Trophoblast cell (in vitro differentiated cells and primary cell): ENCODE results near the gene ABCC6.
"Not testable (repeated sequence)": the region's sequence is repeated elsewhere in the genome, so short reads cannot be mapped to it uniquely, and the experiment has no call there.

ENCODE experiments used
- DNase-seq, 2 donors: peaks; one replicate each; pipeline ENCODE4 v3.0.0-alpha.2; 2016
- H2AFZ ChIP-seq: 2 replicates; pipeline ENCODE4 v1.6.1; 2013; ENCODE audit warnings: low read length, moderate library complexity, mild to moderate bottlenecking; ENCODE audit not compliant: insufficient read depth, poor library complexity
- H2AK5ac ChIP-seq: 2 replicates; pipeline ENCODE4 v1.6.1; 2013; ENCODE audit warnings: mild to moderate bottlenecking, low read length
- H2BK120ac ChIP-seq: 2 replicates; pipeline ENCODE4 v1.6.1; 2013; ENCODE audit warnings: low read length, mild to moderate bottlenecking, moderate library complexity; ENCODE audit not compliant: insufficient read depth, poor library complexity
- H2BK12ac ChIP-seq: 2 replicates; pipeline ENCODE4 v1.6.1; 2013; ENCODE audit warnings: mild to moderate bottlenecking, low read length, moderate library complexity
- H2BK5ac ChIP-seq: 2 replicates; pipeline ENCODE4 v1.6.1; 2013; ENCODE audit warnings: low read length, low read depth, moderate library complexity, mild to moderate bottlenecking; ENCODE audit not compliant: poor library complexity
- H3K14ac ChIP-seq: 2 replicates; pipeline ENCODE4 v1.6.1; 2013; ENCODE audit warnings: mild to moderate bottlenecking, low read length
- H3K18ac ChIP-seq: 2 replicates; pipeline ENCODE4 v1.6.1; 2013; ENCODE audit warnings: mild to moderate bottlenecking, low read length
- H3K23ac ChIP-seq: 2 replicates; pipeline ENCODE4 v1.6.1; 2013; ENCODE audit warnings: low read length
- H3K27ac ChIP-seq: 2 replicates; pipeline ENCODE4 v1.5.1; 2013; ENCODE audit warnings: low read depth, mild to moderate bottlenecking, inconsistent platforms, low read length, moderate library complexity
- H3K27me3 ChIP-seq: 2 replicates; pipeline ENCODE4 v1.6.1; 2013; ENCODE audit warnings: inconsistent platforms, mild to moderate bottlenecking, low read length, moderate library complexity; ENCODE audit not compliant: insufficient read depth
- H3K36me3 ChIP-seq, 2 experiments: 1 replicate in 1 of 2; 2 replicates in 1 of 2; pipeline ENCODE4 v1.6.1; 2013; ENCODE audit warnings: low read length in 2 of 2, mild to moderate bottlenecking in 2 of 2, moderate library complexity in 1 of 2; ENCODE audit not compliant: insufficient read depth in 2 of 2, control insufficient read depth in 1 of 2
- H3K4ac ChIP-seq: 2 replicates; pipeline ENCODE4 v1.6.1; 2013; ENCODE audit warnings: low read depth, mild to moderate bottlenecking, low read length, moderate library complexity
- H3K4me1 ChIP-seq, 2 experiments: 1 replicate in 1 of 2; 2 replicates in 1 of 2; pipeline ENCODE4 v1.6.1; 2013; ENCODE audit warnings: low read length in 2 of 2, mild to moderate bottlenecking in 2 of 2, moderate library complexity in 1 of 2; ENCODE audit not compliant: insufficient read depth in 2 of 2, control insufficient read depth in 1 of 2
- H3K4me2 ChIP-seq: 2 replicates; pipeline ENCODE4 v1.6.1; 2013; ENCODE audit warnings: inconsistent platforms, mild to moderate bottlenecking, low read length, moderate library complexity
- H3K4me3 ChIP-seq: 2 replicates; pipeline ENCODE4 v1.5.1; 2013; ENCODE audit warnings: mild to moderate bottlenecking, low read depth, low read length, inconsistent platforms
- H3K79me1 ChIP-seq: one replicate; pipeline ENCODE4 v1.6.1; 2013; ENCODE audit warnings: low read length
- H3K79me2 ChIP-seq: 2 replicates; pipeline ENCODE4 v1.6.1; 2013; ENCODE audit warnings: low read length, mild to moderate bottlenecking; ENCODE audit not compliant: control insufficient read depth, insufficient read depth, poor library complexity
- H3K9ac ChIP-seq: 2 replicates; pipeline ENCODE4 v1.6.1; 2013; ENCODE audit warnings: mild to moderate bottlenecking, low read length
- H3K9me3 ChIP-seq: 2 replicates; pipeline ENCODE4 v1.6.1; 2013; ENCODE audit warnings: low read depth, mild to moderate bottlenecking, control low read depth, inconsistent platforms, low read length; ENCODE audit not compliant: insufficient read depth
- H4K12ac ChIP-seq: 2 replicates; pipeline ENCODE4 v1.6.1; 2013; ENCODE audit warnings: low read depth, mild to moderate bottlenecking, low read length, moderate library complexity
- H4K8ac ChIP-seq: 2 replicates; pipeline ENCODE4 v1.6.1; 2013; ENCODE audit warnings: low read depth, mild to moderate bottlenecking, low read length, moderate library complexity
- H4K91ac ChIP-seq: one replicate; pipeline ENCODE4 v1.6.1; 2013; ENCODE audit warnings: low read depth, mild to moderate bottlenecking, low read length, moderate library complexity
- WGBS: extraction: QIAGEN DNeasy Blood & Tissue Kit; methylation state at CpG from one replicate; pipeline ENCODE4 v1.1.7; 2013; ENCODE audit warnings: missing lambda C conversion rate; ENCODE audit not compliant: insufficient read length, insufficient coverage; ENCODE audit errors: extremely low coverage; 5-methylcytosine and 5-hydroxymethylcytosine counted together

The ABCC6 gene

GRCh38 chr16:16183562-16183961 is 39.7 kb downstream of the ABCC6 start:
- Histone ChIP-seq H3K36me3 (no peaks in the 10 kb centered on the region), H3K9me3 (no peaks in the 10 kb centered on the region)
- whole genome bisulfite sequencing = no CpG with 5 or more reads among the region's 8 CpGs

GRCh38 chr16:16182918-16183317 is 40.4 kb downstream of the ABCC6 start:
- no peak overlapping the region for H3K4me2 ChIP-seq
- H3K36me3 ChIP-seq = no peaks in the 10 kb centered on the region
- no peak overlapping the region for H3K18ac ChIP-seq
- no peak overlapping the region for H3K23ac ChIP-seq
- H3K27ac ChIP-seq = no peak overlapping the region
- H2BK12ac ChIP-seq = no peak overlapping the region
- H2BK120ac ChIP-seq = no peak overlapping the region
- no peak overlapping the region for H2BK5ac ChIP-seq
- no peak overlapping the region for H4K12ac ChIP-seq
- no peak overlapping the region for H4K91ac ChIP-seq
- no peak for DNase-seq
- no peaks in the 10 kb centered on the region for H3K79me2 ChIP-seq
- no peak overlapping the region for H3K9ac ChIP-seq
- no peaks in the 10 kb centered on the region for H3K4me1 ChIP-seq
- no peaks in the 10 kb centered on the region for H3K79me1 ChIP-seq
- H2AFZ ChIP-seq = no peak overlapping the region
- H2AK5ac ChIP-seq = no peak overlapping the region
- H3K4me3 ChIP-seq = no peak overlapping the region
- no peak overlapping the region for H4K8ac ChIP-seq
- H3K4ac ChIP-seq = no peak overlapping the region
- H3K9me3 ChIP-seq = no peaks in the 10 kb centered on the region
- no peaks in the 10 kb centered on the region for H3K27me3 ChIP-seq
- no peak overlapping the region for H3K14ac ChIP-seq
- WGBS = no CpG with 5 or more reads among the region's 8 CpGs

More at GRCh38 chr16:16183562-16183961, 39.7 kb downstream of the ABCC6 start:
- no peak overlapping the region for H2BK5ac ChIP-seq
- no peak overlapping the region for H3K4me2 ChIP-seq
- H3K79me2 ChIP-seq = no peaks in the 10 kb centered on the region
- H2BK120ac ChIP-seq = no peak overlapping the region
- no peak for DNase-seq
- H3K4me1 ChIP-seq = no peaks in the 10 kb centered on the region
- no peak overlapping the region for H3K14ac ChIP-seq
- H3K4me3 ChIP-seq = no peak overlapping the region
- H3K27ac ChIP-seq = no peak overlapping the region
- no peaks in the 10 kb centered on the region for H3K27me3 ChIP-seq
- no peak overlapping the region for H4K8ac ChIP-seq
- no peak overlapping the region for H3K4ac ChIP-seq
- H3K79me1 ChIP-seq = no peaks in the 10 kb centered on the region
- no peak overlapping the region for H3K9ac ChIP-seq
- no peak overlapping the region for H3K23ac ChIP-seq
- H2AK5ac ChIP-seq = no peak overlapping the region
- no peak overlapping the region for H2BK12ac ChIP-seq
- H4K91ac ChIP-seq = no peak overlapping the region
- no peak overlapping the region for H4K12ac ChIP-seq
- no peak overlapping the region for H3K18ac ChIP-seq
- H2AFZ ChIP-seq = no peak overlapping the region

GRCh38 chr16:16181748-16182147 is 41.5 kb downstream of the ABCC6 start:
- peak in 1 of 2 donors; percentile 20 for DNase-seq
- H3K9me3 ChIP-seq, H3K79me2 ChIP-seq, H2AFZ ChIP-seq, H4K12ac ChIP-seq, H2AK5ac ChIP-seq, H3K9ac ChIP-seq, H2BK5ac ChIP-seq, H3K18ac ChIP-seq, H3K4ac ChIP-seq, H3K79me1 ChIP-seq, H3K14ac ChIP-seq, H4K8ac ChIP-seq, H3K23ac ChIP-seq, H3K27ac ChIP-seq, H3K4me1 ChIP-seq, H2BK12ac ChIP-seq, H3K27me3 ChIP-seq, H2BK120ac ChIP-seq, H4K91ac ChIP-seq, H3K36me3 ChIP-seq, H3K4me2 ChIP-seq, H3K4me3 ChIP-seq: not testable (repeated sequence)
- no CpG with 5 or more reads among the region's 3 CpGs for WGBS

DNA sequence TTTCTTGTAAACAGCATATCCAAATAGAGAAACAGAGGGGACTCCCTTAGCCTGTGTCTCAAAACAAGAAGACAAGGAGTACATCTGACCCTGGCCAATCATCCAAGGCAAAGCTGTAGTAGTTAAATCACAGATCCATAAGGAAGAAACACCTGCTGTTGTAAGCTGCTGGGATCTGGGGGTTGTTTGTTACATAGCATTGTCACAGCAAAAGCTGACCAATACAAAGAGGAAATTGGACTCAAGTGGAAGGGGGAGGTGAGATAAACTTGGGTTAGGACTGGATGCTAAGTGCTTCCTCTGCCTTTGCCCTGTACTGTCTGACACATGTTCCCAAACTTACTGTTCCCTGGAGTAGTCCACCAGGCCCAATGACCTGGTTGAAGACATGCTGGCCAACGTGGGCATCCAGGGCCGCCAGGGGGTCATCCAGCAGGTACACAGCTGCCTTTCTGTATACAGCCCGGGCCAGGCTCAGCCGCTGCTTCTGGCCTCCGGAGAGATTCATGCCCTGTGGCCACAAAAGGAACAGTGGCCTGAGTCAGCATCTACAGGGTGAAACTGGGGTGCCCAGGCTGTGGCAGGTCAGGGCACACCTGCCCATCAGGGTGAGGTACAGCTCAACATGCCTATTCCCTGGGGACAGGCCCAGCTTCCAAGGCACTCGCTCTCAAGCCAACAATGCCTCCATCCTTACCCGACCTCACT is 44.7 kb downstream of the ABCC6 start:
- H3K23ac ChIP-seq = no peak overlapping the region
- H3K4me3 ChIP-seq = no peak overlapping the region

More for the DNA sequence above, 44.7 kb downstream of the ABCC6 start:
- Histone ChIP-seq H3K27ac (no peak overlapping the region), H4K12ac (no peak overlapping the region), H2AFZ (no peak overlapping the region), H2AK5ac (no peak overlapping the region), H3K27me3 (no peaks in the 10 kb centered on the region), H3K9ac (no peak overlapping the region), H4K91ac (no peak overlapping the region), H3K4me1 (no peaks in the 10 kb centered on the region), H3K18ac (no peak overlapping the region), H3K36me3 (no peaks in the 10 kb centered on the region), H3K9me3 (peaks cover 7% of the 10 kb centered on the region), H3K4me2 (no peak overlapping the region), H2BK12ac (no peak overlapping the region), H2BK5ac (no peak overlapping the region), H3K4ac (no peak overlapping the region), H3K14ac (no peak overlapping the region), H4K8ac (no peak overlapping the region), H3K79me2 (no peaks in the 10 kb centered on the region), H3K79me1 (no peaks in the 10 kb centered on the region), H2BK120ac (no peak overlapping the region)
- no peak for DNase-seq
- no CpG with 5 or more reads among the region's 7 CpGs for WGBS
